ENCODE measurements around the gene QDPR.

QDPR gene

DNA sequence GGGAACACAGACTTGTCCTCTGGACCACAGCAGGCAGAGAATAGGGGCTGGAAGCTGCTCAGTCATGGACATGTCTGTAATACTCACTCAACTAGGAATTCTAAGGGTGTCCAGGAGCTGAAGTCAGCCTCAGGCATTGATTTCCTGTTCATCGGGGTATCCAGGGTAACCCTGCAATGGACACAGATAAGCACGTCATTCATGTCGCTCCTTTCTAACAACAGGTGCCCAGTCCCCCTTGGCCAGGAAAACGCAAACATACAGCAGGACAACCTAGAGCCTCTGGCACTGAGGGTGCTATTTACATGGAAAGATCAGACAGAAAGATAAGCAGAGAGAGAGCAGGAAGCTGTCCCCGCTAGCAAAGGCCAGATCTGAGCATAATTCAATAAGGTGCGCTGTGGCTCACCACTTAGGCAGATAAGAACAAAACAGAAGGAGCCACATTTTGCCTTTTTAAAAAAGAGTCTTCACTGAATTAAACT is 21.3 kb downstream of the QDPR start:
- no peak overlapping the region for H3K4me3 ChIP-seq (ENCODE audit: low read length)
- no peak for TF ChIP-seq ZNF274 (IDR thresholded peaks at IDR 0.05; ENCODE audit: low read depth, low read length)

DNA sequence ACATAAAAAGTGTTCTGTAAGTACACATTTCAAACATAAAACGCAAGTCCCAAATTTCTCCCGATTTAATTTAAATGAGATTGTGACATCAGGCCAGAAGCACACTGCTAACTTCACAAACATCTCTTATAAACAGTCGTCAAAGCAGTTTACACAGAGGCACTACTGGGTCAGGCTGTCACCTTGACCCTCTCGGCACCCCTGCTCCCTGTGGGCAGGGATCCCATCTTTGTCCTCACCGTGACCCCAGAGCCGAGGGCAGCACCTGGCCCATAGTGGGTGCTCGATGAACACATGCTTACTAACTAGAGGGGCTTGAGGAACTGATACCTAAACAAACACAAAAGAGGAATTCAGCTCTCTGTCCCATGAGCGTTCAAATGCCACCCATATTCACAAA is 22.2 kb downstream of the QDPR start:
- no peak for TF ChIP-seq ZNF274 (IDR thresholded peaks at IDR 0.05; ENCODE audit: low read depth, low read length)
- no peak overlapping the region for H3K4me3 ChIP-seq (ENCODE audit: low read length)

DNA sequence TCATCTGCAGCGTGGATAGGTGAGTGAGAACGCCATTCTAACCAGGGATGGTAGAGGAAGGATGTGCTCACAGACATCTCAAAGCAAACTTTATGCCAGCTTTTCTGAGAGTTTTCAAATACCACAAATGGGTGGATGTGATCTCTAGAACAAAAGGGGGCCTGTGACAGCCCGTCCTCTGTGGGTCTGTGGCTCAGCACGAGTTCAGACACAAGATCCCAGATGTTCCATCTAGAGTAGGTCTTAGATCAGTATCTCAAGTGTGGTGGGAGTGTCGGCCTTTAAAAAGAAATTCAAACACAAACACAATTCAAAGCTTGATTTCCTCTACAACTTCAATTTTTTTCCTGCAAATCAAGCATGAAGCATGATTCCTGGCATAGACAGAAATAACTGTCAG is 22.8 kb downstream of the QDPR start:
- no peak overlapping the region for H3K4me3 ChIP-seq (ENCODE audit: low read length)
- no peak for TF ChIP-seq ZNF274 (IDR thresholded peaks at IDR 0.05; ENCODE audit: low read depth, low read length)

DNA sequence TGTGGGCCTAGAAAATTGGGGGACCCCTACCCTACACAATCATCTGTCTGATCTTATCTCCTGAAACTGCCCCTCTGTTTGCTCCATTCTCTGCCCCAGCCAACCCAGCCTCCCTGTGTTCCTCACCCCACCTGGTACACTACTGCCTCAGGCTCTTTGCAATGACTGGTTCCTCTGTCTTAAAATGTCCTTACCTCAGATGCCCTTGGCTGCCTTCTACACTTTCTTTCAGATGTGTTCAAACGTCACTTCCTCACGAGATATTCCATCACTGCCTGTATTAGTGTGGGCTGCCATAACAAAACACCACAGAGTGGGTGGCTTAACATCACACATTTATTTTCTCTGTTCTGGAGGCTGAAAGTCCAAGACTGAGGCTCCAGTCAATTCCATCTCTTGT is 29.2 kb downstream of the QDPR start:
- no peak overlapping the region for H3K4me3 ChIP-seq (ENCODE audit: low read length)
- TF ChIP-seq ZNF274 (IDR thresholded peaks at IDR 0.05; ENCODE audit: low read depth, low read length), result no peak

DNA sequence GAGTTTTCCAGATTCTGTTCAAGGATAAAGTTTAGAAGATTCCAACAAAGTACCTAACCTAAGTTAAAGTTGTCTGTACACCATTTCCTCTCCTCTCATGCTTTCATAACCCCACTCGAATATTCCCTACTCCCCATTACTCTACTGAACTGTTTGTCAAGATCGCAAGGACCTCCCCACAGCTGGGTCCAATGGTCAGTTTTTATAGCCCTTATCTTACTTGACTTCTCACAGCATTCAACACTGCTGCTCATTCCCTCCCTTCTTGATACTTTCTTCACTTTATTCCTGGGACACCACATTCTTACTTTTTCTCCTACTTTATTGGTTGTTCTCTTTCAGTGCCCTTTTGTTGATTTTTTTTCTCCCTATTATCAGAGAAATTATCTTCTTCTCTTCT is 30.9 kb downstream of the QDPR start:
- H3K4me3 ChIP-seq (ENCODE audit: low read length), result no peak overlapping the region
- TF ChIP-seq ZNF274 (IDR thresholded peaks at IDR 0.05; ENCODE audit: low read depth, low read length), result no peak

DNA sequence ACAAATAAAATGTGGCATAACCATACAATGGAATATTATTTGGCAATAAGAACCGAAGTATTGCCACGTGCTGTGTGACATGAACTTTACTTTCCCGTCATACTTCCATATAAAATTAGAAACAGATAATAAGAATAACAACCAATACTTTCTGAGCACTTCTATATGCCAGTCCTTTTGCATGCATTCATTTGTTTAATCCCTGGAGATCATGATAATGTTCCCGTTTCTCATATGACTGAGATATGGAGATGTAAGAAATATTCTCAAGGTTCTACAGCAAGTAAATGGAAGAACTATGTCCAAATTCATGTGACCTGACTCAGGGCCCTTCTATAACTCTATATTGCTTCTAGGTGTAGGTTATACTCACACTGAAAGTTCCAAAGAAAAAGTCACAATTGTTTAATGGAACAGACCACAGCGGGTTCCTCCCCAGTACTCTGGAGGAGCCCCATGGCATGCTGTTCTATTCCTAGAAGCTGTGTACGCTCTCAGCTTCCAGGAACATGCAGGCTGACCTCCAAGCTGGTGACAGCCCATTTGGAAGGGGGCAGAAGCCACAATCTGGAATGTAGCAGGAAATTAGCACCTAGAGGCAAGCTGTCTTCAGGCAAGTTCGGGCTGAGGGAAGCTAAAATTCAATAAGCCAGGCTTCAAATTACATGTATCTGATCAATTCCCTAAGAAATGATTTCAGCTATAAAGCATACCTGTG is 31.5 kb downstream of the QDPR start:
- no peak overlapping the region for H3K4me3 ChIP-seq (ENCODE audit: low read length)
- TF ChIP-seq ZNF274 (IDR thresholded peaks at IDR 0.05; ENCODE audit: low read depth, low read length), result no peak

DNA sequence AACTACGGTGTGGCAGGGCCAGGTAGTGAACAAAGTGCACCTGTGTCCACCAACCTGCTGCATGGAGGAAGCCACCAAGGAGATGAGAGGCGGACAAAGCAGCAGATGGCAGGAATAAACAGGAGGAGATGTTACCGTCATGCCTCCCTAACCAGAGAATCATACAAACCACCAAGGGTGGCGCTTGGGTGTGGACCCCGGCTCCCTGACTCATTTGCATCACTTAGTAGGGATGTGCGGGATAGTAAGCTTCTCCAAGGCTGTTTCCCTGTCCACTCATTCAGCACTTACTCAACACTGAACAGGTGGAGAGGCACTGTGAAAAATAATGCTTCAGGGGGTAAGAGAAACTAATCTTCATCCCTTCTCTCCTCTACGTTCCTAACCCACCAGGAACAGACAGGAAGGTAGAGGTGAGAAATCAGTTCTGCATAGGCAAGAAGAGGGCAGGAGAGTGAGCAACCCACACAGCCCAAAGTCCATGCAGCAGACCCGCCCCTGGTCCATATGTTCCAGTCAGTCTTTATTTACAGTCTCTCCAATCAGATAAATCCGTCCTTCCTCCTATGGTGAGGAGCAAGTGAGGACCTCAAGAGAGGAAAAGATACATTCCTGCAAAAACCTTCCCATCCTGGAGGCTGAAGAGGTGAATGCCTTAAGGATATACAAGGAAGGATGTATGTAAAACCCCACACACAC is 34.0 kb downstream of the QDPR start:
- no peak for TF ChIP-seq ZNF274 (IDR thresholded peaks at IDR 0.05; ENCODE audit: low read depth, low read length)
- H3K4me3 ChIP-seq (ENCODE audit: low read length), result no peak overlapping the region

DNA sequence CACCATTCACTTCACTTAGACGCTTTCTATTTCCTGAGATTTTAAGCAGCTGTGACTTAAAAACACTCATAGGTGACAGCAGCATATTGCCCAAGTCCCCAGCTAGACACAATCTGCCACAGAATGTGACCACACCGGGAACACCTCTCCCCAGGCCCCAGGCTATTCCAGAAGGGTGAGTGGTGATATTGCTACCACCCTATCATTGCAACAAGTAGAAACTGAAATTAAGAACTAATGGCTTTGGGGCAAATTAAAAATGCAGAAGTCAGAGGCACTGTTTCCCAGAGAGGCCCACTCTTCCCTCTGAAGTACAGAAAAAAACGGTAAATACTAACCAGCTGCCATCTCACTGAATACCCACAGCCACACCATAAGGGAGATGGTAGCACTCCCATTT is 35.0 kb downstream of the QDPR start:
- no peak for TF ChIP-seq ZNF274 (IDR thresholded peaks at IDR 0.05; ENCODE audit: low read depth, low read length)

DNA sequence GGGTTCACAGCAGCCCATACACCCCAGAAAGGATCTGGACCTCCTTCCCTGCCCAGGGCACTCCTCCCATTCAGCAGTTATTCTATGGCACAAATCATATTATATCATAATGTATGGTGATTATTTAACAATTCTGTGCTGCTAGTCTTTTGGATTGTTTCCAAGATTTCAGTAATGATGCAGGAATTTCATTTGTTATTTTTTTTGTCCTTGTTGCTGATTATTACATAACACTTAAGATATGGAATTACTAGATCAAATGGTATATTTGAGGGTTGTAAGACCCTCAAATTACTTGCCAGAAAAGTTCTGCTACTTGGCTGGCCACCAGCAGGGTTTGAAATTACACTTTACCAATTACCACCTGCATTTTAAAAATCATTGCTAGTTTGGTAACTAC is 36.4 kb downstream of the QDPR start:
- no peak for TF ChIP-seq ZNF274 (IDR thresholded peaks at IDR 0.05; ENCODE audit: low read depth, low read length)
- no peak overlapping the region for H3K4me3 ChIP-seq (ENCODE audit: low read length)

More for the DNA sequence above, 35.0 kb downstream of the QDPR start:
- no peak overlapping the region for H3K4me3 ChIP-seq (ENCODE audit: low read length)

DNA sequence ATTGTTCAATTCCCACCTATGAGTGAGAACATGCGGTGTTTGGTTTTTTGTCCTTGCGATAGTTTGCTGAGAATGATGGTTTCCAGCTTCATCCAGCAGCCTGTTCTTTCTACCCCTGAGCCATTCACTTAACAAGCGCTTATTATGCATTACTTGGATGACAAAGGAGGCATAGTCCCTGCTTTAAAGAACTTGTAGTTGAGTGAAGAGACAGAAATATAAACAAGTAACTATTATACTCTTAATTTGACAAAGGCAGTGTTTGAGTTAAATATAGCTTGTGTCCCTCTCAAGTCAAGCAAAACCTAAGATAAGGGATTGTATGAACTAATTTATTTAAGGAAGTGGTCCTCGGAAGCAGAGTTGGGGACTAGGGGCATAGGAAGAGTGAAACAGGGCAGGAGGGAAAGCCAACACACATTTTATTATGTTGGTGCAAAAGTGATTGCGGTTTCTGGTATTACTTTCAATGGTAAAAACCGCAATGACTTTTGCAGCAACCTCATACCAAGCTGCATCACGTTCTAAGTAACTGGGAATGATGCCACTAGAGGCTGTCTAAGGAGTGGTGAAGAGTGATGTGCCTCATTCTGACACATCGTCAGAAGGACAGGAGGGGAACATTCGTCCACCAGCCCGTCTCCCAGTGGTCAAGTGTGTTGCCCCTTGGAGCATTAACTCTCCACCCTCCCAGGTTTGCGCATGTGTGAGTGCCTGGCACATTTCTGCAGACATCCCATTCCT is 41.8 kb downstream of the QDPR start:
- no peak for TF ChIP-seq ZNF274 (IDR thresholded peaks at IDR 0.05; ENCODE audit: low read depth, low read length)
- no peak overlapping the region for H3K4me3 ChIP-seq (ENCODE audit: low read length)

DNA sequence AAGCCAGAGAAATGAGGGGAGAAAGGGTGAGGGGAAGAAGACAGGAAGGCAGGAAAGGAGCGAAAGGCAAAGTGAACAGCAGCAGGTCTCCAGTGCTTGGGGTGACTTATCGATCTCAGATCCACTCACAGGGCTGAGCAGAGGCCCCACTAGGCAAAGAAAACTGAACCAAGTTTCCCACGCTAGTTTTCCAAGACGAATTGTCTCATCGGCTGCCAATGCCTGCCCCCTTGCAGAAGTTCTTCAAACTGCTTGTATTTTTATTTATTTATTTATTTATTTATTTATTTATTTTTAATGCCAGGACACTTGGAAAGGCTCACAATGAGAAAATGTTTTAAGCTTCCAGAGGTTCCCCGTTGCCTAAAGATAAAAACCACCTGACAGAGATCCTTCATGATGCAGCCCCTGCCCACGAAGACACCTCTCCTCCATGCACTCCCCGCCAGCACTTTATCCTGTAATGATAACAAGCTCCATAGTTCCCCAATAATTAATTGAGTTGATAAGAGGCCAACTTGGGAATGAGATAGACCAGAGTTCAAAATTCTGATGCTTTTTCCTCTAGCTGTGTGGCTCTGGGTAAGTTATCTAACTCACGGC is 43.2 kb downstream of the QDPR start:
- H3K4me3 ChIP-seq (ENCODE audit: low read length), result no peak overlapping the region
- TF ChIP-seq ZNF274 (IDR thresholded peaks at IDR 0.05; ENCODE audit: low read depth, low read length), result no peak

DNA sequence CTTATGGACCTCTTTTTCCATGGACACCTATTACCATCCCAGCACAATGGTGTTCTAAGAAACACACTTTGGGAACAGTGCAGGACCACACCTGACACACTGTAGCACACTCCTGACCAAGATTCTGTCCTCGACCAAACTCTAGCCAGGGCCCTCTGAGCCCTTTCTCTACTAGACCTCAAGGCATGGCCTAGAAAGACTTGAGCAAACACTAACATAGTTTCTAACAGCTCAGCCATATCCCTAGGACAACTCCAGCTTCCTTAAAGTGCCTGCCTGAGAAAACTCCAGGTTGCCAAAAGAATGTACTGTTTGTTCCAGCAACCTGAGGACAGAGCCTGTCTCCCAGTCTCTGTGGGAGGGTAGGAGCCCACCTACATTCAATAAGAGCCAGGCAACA is 48.3 kb downstream of the QDPR start:
- TF ChIP-seq ZNF274 (IDR thresholded peaks at IDR 0.05; ENCODE audit: low read depth, low read length), result no peak
- no peak overlapping the region for H3K4me3 ChIP-seq (ENCODE audit: low read length)

DNA sequence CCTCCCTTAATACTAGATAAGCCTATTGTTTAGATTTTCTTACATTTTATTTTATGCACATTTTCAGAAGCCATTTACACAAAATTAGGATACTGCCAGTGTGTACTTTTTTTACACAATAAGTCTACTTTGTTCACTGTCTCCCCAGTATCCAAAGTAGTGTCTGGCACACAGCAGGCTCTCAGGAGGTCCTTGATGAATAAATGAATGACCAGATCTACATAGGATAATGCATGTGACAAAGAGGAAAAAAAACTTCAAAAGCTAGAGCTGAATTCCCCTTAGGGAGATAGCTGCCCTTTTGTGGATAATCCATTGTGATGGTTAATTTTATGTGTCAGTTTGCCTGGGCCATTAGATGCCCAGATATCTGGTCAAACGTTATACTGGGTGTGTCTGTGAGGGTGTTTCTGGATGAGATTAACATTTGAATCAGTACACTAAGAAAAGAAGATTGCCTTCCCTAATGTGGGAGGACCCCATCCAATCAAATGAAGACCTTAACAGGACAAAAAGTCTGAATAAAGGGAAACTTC is 61.6 kb downstream of the QDPR start:
- no peak overlapping the region for H3K4me3 ChIP-seq (ENCODE audit: low read length)
- TF ChIP-seq ZNF274 (IDR thresholded peaks at IDR 0.05; ENCODE audit: low read depth, low read length), result no peak

DNA sequence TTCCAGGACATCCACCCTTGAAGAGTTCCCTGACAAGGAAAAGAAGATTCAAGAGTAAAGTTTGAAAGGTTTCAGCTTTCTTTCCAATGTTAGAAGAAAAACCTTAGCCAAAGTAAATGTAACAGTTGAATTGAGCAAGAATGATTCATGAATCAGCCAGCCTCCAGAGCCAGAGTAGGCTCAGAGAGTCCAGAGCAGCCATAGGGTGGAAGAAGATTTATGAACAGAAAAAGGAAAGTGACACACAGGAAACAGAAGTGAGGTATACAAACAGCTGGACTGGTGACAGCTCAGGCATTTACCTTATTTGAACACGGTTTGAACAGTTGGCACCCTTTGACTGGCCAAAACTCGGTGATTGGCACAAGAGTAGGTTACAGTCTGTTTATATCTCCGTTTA is 63.2 kb downstream of the QDPR start:
- no peak for TF ChIP-seq ZNF274 (IDR thresholded peaks at IDR 0.05; ENCODE audit: low read depth, low read length)

More for the DNA sequence above, 63.2 kb downstream of the QDPR start:
- no peak overlapping the region for H3K4me3 ChIP-seq (ENCODE audit: low read length)
